ENCODE measurements around the gene MAX. TPM values are rescaled to one million over a fixed set of nuclear protein-coding genes. Genes with fewer than 3 reads are reported as not detected.

MAX gene
- total and polyA plus RNA-seq, 9 of the 15 experiments (the other 6 are each of a cell fraction or from before 2014, with no cell fraction given) = 15.4 to 96.5 (median 51.6) TPM

DNA sequence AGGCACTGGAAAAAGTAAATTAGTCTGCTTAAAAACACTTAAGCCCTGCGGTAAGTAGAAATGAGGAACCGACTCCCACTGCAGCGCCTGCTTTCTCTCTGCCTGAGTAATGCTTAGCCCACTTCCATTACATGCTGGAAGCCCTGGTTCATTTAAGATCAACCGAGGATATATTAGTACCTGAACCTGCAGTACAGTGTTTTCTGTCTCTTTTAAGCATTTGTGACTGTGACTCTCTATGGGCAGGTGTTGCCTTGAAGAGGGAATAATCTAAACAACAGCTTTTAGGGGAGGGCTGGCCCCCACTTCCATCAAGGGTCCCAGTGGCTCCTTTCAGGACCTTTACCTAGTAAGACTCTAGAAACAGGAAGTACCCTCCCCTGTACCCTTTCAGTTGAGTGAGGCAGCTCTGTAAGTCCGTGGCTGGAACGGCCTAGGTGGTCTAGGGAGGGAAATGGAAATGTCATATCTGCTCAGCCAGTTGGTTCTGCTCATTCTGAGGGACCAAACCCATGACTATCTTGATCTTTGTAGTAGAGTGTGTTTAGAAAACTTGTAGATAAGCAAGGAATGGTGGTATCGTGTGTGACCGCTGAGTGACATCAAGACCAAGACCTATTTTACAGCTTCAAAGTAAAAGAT, 59.5 kb downstream of the MAX start (continued):
- peak; percentile 94 for TF ChIP-seq SMARCE1 (IDR thresholded peaks at IDR 0.05)
- TF ChIP-seq NRF1 (conservative IDR thresholded peaks at IDR 0.05 in 1 of 2, IDR thresholded peaks at IDR 0.05 in 1 of 2) = 0 out of 4 replicates have a peak, but pooled peaks of 1 of the 2 experiments have one; percentile 18
- peak; percentile 89 for TF ChIP-seq STAT5A (IDR thresholded peaks at IDR 0.05; ENCODE audit: borderline replicate concordance, low read length)
- peak; percentile 97 for TF ChIP-seq CBFA2T3 (IDR thresholded peaks at IDR 0.05)
- TF ChIP-seq SMARCA4 (IDR thresholded peaks at IDR 0.05) = peak; percentile 96
- peak; percentile 83 for TF ChIP-seq HDAC3 (IDR thresholded peaks at IDR 0.05; ENCODE audit: borderline replicate concordance, partially characterized antibody)
- 0 out of 2 replicates have a peak, but pooled peaks have one; percentile 71 for TF ChIP-seq RUNX1 (IDR thresholded peaks at IDR 0.05; ENCODE audit: low read depth)
- TF ChIP-seq EP400 (IDR thresholded peaks at IDR 0.05) = peak; percentile 40; the same call in 1 of the 2 replicates
- TF ChIP-seq CCNT2 (IDR thresholded peaks at IDR 0.05; ENCODE audit: borderline replicate concordance, extremely low read depth, insufficient read length, low read depth, low read length) = peak; percentile 93
- TF ChIP-seq HMGN3 (IDR thresholded peaks at IDR 0.05; ENCODE audit: borderline replicate concordance, extremely low read depth, insufficient read length, low read depth, low read length) = peak; percentile 65
- TF ChIP-seq KLF13 (tag; IDR thresholded peaks at IDR 0.05; ENCODE audit: borderline replicate concordance, low read depth) = no peak
- TF ChIP-seq MAFG (tag; conservative IDR thresholded peaks at IDR 0.05) = no peak
- TF ChIP-seq, protein P1, sequence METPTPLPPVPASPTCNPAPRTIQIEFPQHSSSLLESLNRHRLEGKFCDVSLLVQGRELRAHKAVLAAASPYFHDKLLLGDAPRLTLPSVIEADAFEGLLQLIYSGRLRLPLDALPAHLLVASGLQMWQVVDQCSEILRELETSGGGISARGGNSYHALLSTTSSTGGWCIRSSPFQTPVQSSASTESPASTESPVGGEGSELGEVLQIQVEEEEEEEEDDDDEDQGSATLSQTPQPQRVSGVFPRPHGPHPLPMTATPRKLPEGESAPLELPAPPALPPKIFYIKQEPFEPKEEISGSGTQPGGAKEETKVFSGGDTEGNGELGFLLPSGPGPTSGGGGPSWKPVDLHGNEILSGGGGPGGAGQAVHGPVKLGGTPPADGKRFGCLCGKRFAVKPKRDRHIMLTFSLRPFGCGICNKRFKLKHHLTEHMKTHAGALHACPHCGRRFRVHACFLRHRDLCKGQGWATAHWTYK (CRISPR knock-in tag; IDR thresholded peaks at IDR 0.05) = 0 out of 2 replicates have a peak, but pooled peaks have one; percentile 50
- TF ChIP-seq MYC (IDR thresholded peaks at IDR 0.05; ENCODE audit: low read depth, low read length) = peak; percentile 53; the same call in 1 of the 2 replicates
- no peak for TF ChIP-seq MYC (CRISPR knock-in tag; IDR thresholded peaks at IDR 0.05; ENCODE audit: borderline replicate concordance, low read depth)
- peak; percentile 77; the same call in 1 of the 2 replicates for TF ChIP-seq CC2D1A (IDR thresholded peaks at IDR 0.05)
- TF ChIP-seq TCF7L2 (IDR thresholded peaks at IDR 0.05; ENCODE audit: low read depth, low read length) = no peak
- TF ChIP-seq PML (IDR thresholded peaks at IDR 0.05; ENCODE audit: low read length) = peak; percentile 95
- TF ChIP-seq POLR2AphosphoS5 (IDR thresholded peaks at IDR 0.05; ENCODE audit: control insufficient read depth, insufficient read depth, low read depth, low read length) = peak; percentile 83
- TF ChIP-seq, protein P2, sequence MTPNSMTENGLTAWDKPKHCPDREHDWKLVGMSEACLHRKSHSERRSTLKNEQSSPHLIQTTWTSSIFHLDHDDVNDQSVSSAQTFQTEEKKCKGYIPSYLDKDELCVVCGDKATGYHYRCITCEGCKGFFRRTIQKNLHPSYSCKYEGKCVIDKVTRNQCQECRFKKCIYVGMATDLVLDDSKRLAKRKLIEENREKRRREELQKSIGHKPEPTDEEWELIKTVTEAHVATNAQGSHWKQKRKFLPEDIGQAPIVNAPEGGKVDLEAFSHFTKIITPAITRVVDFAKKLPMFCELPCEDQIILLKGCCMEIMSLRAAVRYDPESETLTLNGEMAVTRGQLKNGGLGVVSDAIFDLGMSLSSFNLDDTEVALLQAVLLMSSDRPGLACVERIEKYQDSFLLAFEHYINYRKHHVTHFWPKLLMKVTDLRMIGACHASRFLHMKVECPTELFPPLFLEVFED (CRISPR knock-in tag; conservative IDR thresholded peaks at IDR 0.05) = no peak
- TF ChIP-seq CTBP1 (IDR thresholded peaks at IDR 0.05; ENCODE audit: borderline replicate concordance) = peak; percentile 77
- TF ChIP-seq WHSC1 (IDR thresholded peaks at IDR 0.05; ENCODE audit: low read length) = no peak
- TF ChIP-seq ARHGAP35 (IDR thresholded peaks at IDR 0.05; ENCODE audit: partially characterized antibody) = no peak
- TF ChIP-seq NCOA1 (IDR thresholded peaks at IDR 0.05; ENCODE audit: low read depth) = peak; percentile 81; the same call in 1 of the 2 replicates
- TF ChIP-seq ZFPM2 (CRISPR knock-in tag; IDR thresholded peaks at IDR 0.05) = no peak
- TF ChIP-seq RBBP5 (IDR thresholded peaks at IDR 0.05; ENCODE audit: borderline replicate concordance, insufficient read depth, low read length, poor library complexity, severe bottlenecking) = peak; percentile 61
- TF ChIP-seq TEAD4 (IDR thresholded peaks at IDR 0.05; ENCODE audit: low read length) = peak; percentile 99
- no peak for TF ChIP-seq TEAD4 (CRISPR knock-in tag; IDR thresholded peaks at IDR 0.05; ENCODE audit: borderline replicate concordance)
- peak; percentile 43 for TF ChIP-seq FOSL1 (tag; conservative IDR thresholded peaks at IDR 0.05)

All from K562 (cell line).